Activated naive CD8-positive, alpha-beta T cell treated with anti-CD3 and anti-CD28 coated beads for 36 hours (primary cell): Measurements from ENCODE around the gene GGTLC2. TPM values are rescaled to one million over a fixed set of nuclear protein-coding genes. Genes with fewer than 3 reads are reported as not detected.
"Not testable (repeated sequence)": the region's sequence is repeated elsewhere in the genome, so short reads cannot be mapped to it uniquely, and the experiment has no call there.

Experiments used
- DNase-seq: peaks from one replicate; pipeline ENCODE4 v3.0.0; 2021
- H3K27ac Mint-ChIP-seq: one replicate; pipeline ENCODE4 v1.8.0; 2022; ENCODE audit warnings: mild to moderate bottlenecking, moderate library complexity, mixed read lengths
- H3K27me3 Mint-ChIP-seq: one replicate; pipeline ENCODE4 v1.8.0; 2022; ENCODE audit warnings: mild to moderate bottlenecking, mixed read lengths
- H3K36me3 Mint-ChIP-seq: one replicate; pipeline ENCODE4 v1.8.0; 2021; ENCODE audit warnings: mild to moderate bottlenecking, mixed read lengths
- H3K4me1 Mint-ChIP-seq: one replicate; pipeline ENCODE4 v1.8.0; 2021; ENCODE audit warnings: mixed read lengths
- H3K4me3 Mint-ChIP-seq: one replicate; pipeline ENCODE4 v1.8.0; 2022; ENCODE audit warnings: mild to moderate bottlenecking, moderate library complexity, mixed read lengths
- H3K9me3 Mint-ChIP-seq: one replicate; pipeline ENCODE4 v1.8.0; 2022; ENCODE audit warnings: mixed read lengths
- total RNA-seq, 2 experiments: library from RNA; stranded (reverse); gene quantifications; one replicate each; pipeline ENCODE4 v1.2.3, GENCODE V29; 2021

Gene GGTLC2
- total RNA-seq, 2 experiments from 2014 or later, result not detected

DNA sequence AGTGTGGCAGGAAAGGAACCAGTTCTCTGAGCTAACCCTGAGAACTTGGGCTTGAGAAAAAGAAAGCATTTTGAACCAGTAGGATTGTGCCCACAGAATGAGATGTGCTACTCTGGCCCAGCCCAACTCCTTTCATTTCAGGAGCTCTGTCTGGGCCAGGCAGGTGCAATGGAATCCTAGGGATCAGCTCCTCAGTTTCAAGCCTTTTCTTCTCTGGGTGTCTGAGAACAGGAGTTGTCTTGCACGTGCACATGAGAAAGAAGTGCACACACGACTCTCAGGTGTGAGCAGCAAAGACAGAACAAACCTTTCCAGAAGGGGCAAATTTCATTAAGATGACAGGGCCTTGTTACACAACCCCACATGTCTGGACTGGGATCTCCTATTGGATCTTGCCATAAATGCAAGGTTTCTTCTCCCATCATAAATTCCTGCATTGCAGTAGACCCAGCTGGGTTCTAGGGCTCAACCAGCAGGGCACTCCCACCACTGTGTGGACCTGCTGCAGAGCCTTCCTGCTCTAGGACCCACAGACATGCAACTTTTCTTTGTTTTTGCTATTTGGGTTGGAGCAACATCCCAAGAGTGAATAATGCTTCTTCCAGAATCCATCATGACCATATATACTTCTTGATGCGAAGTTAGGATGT is 24.5 kb upstream of the GGTLC2 start:
- Mint-ChIP-seq H3K4me3 (no peak overlapping the region), H3K9me3 (peaks cover 3% of the 10 kb centered on the region), H3K4me1 (peaks cover 11% of the 10 kb centered on the region), H3K27me3 (peaks cover 8% of the 10 kb centered on the region), H3K36me3 (no peaks in the 10 kb centered on the region), H3K27ac (no peak overlapping the region)
- no peak for DNase-seq

DNA sequence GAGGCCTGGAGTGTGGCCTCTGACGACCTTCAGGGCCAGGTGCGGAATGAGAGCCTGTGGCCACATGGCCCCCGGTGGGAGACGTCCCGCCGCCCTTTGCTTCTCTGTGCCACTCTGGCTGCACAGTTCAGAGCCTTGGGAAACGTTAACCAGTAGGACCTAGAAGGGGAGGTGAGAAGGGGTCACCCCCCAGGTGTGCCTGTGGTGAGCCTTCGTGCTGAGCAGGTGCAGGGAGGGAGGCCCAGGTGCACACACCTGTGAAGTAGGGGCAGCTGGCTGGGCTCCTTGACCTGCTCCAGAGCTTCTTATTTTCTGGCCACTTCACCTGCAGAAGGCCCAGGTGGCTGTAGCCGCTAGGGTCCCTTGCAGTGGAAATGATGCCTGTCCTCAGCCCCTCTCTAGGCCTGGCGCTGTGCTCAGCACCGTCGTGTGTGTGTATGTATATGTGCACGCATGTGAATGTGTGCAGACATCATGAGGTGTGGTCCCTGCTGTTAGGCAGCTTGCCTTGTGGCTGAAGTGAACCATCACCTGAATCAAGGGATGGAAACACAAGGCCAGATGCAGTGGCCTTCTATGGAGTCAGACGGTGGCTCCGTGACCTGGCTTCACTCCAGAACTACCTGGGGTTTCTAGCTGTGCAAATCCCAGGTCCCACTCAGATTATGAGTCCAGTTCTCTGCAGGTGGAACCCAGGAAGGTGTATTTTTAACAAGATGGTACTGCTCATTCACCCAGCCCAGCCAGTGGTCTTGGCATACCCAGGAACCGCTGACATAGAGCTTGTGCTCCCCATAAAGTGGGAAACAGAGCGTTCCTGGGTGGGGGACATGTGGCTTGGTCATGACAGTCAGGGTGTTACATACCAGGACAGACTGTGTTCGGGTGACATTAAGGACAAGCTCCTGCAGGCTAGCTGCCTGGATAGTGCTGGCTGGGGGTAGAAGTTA is 15.6 kb upstream of the GGTLC2 start:
- not testable (repeated sequence) for H3K4me1 Mint-ChIP-seq, DNase-seq, H3K4me3 Mint-ChIP-seq, H3K9me3 Mint-ChIP-seq, H3K36me3 Mint-ChIP-seq, H3K27ac Mint-ChIP-seq, H3K27me3 Mint-ChIP-seq

DNA sequence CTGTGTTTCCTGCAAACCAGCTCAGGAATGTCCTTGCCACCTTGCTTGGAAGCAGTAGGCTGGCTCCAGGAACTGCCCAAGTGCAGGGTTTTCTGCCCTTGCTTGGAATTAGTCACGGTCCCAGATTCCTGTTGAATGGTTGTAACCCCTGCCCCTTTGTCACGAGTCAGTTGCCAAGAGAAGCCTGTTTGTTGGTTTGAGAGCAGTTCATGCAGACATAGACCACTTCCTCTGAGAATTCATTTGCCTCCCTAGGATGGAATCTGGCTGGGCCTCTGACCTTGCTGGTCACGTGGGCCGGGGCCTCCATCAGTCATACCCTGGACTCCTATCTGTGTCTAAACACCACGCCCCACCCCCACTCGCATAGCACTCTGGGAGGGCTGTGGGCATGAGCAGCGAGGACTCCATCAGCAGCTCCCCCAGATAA is 13.2 kb upstream of the GGTLC2 start:
- H3K4me3 Mint-ChIP-seq, H3K4me1 Mint-ChIP-seq, H3K36me3 Mint-ChIP-seq, DNase-seq, H3K27me3 Mint-ChIP-seq, H3K9me3 Mint-ChIP-seq, H3K27ac Mint-ChIP-seq: not testable (repeated sequence)

DNA sequence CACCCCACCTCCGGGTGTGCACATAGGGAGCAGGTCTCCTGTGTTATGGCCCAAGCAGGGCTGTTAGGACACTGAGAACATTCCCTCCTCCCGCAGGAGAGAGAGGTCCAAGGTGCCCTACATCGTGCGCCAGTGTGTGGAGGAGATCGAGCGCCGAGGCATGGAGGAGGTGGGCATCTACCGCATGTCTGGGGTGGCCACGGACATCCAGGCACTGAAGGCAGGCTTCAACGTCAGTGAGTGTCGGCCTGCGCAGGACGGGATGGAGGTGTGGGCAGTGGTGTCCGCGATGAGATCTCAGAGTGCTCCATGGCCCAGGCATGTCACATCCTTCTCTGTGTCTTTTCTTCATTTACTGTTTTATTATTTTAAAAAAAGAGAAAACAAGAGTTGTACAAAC is 12.2 kb upstream of the GGTLC2 start:
- not testable (repeated sequence) for H3K9me3 Mint-ChIP-seq, H3K4me1 Mint-ChIP-seq, H3K36me3 Mint-ChIP-seq, DNase-seq, H3K4me3 Mint-ChIP-seq, H3K27me3 Mint-ChIP-seq, H3K27ac Mint-ChIP-seq

DNA sequence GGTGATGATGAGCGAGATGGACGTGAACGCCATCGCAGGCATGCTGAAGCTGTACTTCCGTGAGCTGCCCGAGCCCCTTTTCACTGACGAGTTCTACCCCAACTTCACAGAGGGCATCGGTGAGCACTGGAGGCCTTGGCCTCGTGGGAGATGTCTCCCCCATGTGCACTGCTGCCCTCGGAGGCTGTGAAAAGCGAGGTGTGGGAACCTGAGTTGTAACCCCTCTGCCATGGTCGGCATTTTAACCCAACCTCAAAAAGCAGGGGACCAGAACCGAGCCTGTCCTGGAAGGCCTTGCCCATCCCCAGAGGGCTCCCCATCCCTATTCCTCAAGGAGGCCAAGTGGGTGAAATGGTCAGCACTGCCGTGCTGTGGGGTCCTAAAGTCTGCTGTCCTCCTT is 10.9 kb upstream of the GGTLC2 start:
- not testable (repeated sequence) for DNase-seq, H3K4me3 Mint-ChIP-seq, H3K27ac Mint-ChIP-seq, H3K4me1 Mint-ChIP-seq, H3K27me3 Mint-ChIP-seq, H3K9me3 Mint-ChIP-seq, H3K36me3 Mint-ChIP-seq

DNA sequence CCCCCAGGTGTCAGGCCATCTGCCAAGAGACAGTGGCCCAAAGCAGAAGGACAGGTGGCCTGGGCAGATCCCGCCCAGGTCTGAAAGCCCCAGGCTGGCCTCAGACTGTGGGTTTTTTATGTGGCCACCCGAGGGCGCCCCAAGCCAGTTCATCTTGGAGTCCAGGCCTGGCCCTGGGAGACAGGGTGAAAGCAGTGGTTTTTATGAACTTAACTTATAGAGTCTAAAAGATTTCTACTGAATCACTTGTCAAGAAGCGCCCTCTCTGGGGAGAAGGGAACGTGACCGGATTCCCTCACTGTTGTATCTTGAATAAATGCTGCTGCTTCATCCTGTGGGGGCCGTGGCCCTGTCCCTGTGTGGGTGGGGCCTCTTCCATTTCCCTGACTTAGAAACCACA is 8.2 kb upstream of the GGTLC2 start:
- not testable (repeated sequence) for H3K27ac Mint-ChIP-seq, H3K4me3 Mint-ChIP-seq, H3K36me3 Mint-ChIP-seq, H3K9me3 Mint-ChIP-seq, H3K27me3 Mint-ChIP-seq, H3K4me1 Mint-ChIP-seq
- DNase-seq, result peak; percentile 38

DNA sequence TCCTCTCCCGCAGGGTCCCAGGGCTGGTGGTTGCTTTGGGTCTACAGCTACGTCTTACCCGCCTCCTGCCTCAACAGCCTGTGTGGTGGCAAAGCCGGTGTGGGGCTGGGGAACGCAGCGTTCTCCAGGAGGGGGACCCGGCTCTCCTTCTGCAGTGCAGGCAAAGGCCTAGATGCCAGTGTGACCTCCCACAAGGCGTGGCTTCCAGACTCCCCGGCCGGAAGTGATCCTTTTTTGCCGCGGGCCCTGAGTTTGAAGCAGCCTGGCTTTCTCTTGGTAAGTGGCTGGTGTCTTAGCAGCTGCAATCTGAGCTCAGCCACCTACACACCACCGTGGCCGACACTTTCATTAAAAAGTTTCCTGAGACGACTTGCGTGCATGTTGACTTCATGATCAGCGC is 6.1 kb upstream of the GGTLC2 start:
- H3K9me3 Mint-ChIP-seq, H3K27ac Mint-ChIP-seq, H3K36me3 Mint-ChIP-seq, H3K4me3 Mint-ChIP-seq, H3K27me3 Mint-ChIP-seq, H3K4me1 Mint-ChIP-seq, DNase-seq: not testable (repeated sequence)

DNA sequence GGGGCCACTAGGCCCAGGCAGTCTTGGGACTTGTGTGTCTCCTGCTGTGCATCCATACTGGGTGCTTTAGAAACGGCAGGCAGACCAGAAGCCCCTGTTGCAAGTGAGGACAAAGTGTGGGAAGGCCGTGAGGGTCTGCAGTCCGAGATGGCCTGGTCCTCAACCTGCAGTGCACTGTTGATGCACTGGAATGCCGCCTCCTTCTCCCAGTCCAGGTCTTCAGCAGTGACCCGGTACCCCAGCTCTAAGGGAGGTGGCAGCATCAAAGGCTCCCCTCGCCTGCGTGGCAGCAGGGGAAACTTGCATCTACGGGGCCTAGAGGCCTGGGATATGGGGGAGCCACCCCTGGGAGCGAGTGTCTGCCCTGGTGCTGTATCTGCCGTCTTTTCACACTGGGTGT is 2.2 kb upstream of the GGTLC2 start:
- H3K4me1 Mint-ChIP-seq, H3K9me3 Mint-ChIP-seq, H3K36me3 Mint-ChIP-seq, DNase-seq, H3K4me3 Mint-ChIP-seq, H3K27ac Mint-ChIP-seq, H3K27me3 Mint-ChIP-seq: not testable (repeated sequence)

DNA sequence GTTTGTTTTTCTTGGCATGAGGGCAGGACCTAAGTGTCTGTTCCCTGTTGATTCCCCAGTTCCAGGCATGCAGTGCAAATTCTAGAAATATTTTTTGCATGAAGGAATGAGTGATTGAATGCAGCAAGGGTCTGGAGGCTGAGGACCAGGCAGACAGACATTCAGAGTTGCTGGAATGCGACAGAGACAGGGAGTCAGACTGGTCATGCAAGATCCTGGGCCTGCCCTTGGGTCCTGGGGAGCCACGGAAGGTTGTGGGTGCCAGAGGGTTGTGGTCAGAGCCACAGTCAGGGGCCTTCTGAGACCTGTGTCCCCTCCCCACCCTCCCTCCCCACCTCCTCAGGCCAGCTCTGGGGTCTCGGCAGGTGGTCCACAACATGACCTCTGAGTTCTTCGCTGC is 1.6 kb downstream of the GGTLC2 start:
- not testable (repeated sequence) for H3K27me3 Mint-ChIP-seq, H3K36me3 Mint-ChIP-seq, H3K27ac Mint-ChIP-seq

DNA sequence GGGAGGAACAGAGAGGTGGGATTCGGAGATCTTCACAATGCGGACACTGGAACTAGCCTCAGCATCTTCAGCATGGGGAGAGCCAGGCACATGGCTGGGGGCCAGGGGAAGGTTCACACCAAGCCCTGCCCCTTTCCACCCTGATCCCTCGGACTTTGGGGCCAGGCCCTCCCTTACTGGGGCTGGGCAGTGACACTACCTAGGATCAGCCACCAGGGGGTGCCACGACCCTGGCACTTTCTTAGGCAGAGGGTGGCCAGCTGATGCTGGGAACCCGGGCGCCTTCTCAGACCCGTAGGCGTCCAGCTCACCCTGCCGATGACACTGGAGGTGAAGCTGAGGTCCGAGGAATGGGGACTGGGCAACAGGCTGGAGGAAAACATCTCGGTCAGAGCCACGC is 3.5 kb downstream of the GGTLC2 start:
- H3K36me3 Mint-ChIP-seq, H3K4me3 Mint-ChIP-seq, DNase-seq, H3K27me3 Mint-ChIP-seq, H3K9me3 Mint-ChIP-seq, H3K27ac Mint-ChIP-seq, H3K4me1 Mint-ChIP-seq: not testable (repeated sequence)

More for the DNA sequence above, 1.6 kb downstream of the GGTLC2 start:
- H3K4me3 Mint-ChIP-seq, H3K9me3 Mint-ChIP-seq, H3K4me1 Mint-ChIP-seq, DNase-seq: not testable (repeated sequence)

DNA sequence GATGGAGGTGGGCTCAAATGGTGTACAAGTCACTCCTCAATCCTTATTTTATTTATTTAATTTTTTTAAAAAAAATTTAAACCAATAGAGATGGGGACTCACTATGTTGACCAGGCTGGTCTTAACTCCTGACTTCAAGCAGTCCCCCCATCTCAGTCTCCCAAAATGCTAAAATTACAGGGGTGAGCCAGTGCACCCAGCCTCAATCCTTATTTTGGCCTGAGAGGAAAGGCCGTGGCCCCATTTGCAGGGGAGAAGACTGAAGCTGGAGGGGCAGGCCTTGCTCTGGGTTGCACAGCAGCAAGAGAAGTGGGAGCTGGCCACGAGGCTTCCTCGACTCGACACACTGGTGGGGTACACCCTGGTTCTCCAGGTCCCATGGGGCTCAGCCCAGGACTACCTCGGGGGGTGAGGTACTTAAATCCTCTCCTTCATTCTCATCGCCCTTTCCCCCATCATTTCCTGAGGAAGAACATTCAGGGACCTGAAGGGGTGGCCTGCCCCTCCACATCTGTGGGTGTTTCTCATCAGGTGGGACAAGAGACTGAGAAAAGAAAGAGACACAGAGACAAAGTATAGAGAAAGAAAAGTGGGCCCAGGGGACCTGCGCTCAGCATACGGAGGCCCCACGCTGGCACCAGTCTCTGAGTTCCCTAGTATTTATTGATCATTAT is 4.6 kb downstream of the GGTLC2 start:
- H3K4me3 Mint-ChIP-seq, result not testable (repeated sequence)

DNA sequence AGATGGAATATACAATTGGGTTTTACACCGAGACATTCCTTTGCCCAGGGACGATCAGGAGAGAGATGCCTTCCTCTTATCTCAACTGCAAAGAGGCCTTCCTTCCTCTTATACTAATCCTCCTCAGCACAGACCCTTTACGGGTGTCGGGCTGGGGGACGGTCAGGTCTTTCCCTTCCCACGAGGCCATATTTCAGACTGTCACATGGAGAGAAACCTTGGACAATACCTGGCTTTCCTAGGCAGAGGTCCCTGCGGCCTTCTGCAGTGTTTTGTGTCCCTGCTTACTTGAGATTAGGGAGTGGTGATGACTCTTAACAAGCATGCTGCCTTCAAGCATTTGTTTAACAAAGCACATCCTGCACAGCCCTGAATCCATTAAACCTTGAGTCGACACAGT is 5.3 kb downstream of the GGTLC2 start:
- H3K27me3 Mint-ChIP-seq, H3K36me3 Mint-ChIP-seq, DNase-seq, H3K9me3 Mint-ChIP-seq, H3K4me3 Mint-ChIP-seq, H3K4me1 Mint-ChIP-seq, H3K27ac Mint-ChIP-seq: not testable (repeated sequence)

More for the DNA sequence above, 4.6 kb downstream of the GGTLC2 start:
- not testable (repeated sequence) for H3K4me1 Mint-ChIP-seq, H3K27ac Mint-ChIP-seq, H3K27me3 Mint-ChIP-seq, H3K36me3 Mint-ChIP-seq, DNase-seq, H3K9me3 Mint-ChIP-seq

DNA sequence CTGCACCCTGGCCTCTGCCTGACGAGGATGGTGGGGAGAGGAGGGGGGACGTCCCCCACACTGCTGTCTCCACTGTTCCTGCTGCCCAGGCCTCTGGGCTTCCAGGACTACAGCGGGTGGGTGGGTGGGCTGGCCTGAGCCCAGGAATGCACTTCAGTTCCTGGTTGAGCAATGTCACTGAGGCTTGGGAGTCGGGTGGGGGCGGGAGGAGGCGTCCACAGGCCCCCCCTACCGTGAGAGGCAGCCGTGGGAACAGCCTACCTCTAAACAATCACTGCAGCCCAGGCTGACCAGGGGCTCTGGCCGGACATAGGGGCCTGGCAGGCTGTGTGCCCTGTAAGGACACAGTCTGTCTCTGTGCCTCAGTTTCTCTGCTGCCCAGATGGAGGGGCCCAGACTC is 6.0 kb downstream of the GGTLC2 start:
- H3K4me3 Mint-ChIP-seq, H3K36me3 Mint-ChIP-seq, H3K27me3 Mint-ChIP-seq, H3K9me3 Mint-ChIP-seq, H3K4me1 Mint-ChIP-seq, DNase-seq, H3K27ac Mint-ChIP-seq: not testable (repeated sequence)

DNA sequence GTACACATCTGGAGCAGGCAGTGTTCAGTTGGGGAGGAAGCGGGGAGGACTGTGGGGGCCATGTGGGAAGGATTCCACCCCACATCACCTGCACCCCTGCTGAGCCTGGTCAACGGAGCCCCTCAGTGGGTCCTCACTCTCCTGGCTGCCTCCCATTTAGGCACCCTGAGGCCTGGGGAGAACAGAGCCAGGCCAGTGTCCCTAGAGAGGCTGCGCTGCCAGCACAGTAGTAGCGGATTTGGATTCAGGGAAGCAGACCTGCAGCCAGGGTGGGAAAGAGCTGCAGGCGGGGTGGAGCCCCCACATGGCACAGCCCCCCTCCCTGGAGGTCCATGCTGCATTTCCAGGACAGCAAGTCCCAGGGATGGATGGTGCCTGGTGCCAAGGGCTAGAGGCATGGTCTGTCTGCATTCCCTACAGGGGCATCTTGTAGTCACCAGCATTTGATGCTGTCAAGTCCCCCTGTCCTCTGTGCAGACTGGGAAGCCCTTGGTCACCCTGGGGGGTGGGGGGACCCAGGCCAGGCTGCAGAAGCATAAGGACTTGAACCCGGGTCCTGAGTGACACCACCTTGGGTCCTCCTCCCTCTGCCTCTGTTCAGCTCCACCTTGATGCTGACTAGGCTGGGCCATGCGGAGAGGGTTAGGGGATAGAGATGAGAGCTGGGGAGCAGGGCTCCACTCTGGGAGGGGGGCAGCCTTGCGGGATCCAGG is 6.5 kb downstream of the GGTLC2 start:
- not testable (repeated sequence) for DNase-seq, H3K4me3 Mint-ChIP-seq, H3K36me3 Mint-ChIP-seq, H3K27ac Mint-ChIP-seq, H3K27me3 Mint-ChIP-seq, H3K4me1 Mint-ChIP-seq, H3K9me3 Mint-ChIP-seq

DNA sequence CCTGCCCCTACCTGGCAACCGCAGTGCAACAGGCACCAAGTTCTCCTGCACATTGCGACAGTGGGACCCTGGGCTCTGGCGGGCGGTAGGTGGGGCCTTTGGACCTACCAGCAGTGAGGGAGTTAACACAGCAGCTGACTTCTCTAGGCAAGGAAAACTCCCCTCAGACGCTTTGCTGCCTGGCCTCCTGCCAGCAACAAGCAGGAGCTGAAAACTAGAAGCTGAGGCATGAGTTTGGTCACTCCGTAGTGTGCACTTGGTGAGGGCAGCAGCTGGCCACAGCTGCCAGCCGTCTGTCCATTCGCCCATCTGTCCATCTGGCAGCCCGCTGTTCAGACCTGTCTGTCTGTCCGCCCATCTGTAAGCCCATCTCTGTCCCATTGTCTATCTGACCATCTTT is 7.2 kb downstream of the GGTLC2 start:
- H3K27ac Mint-ChIP-seq, H3K4me3 Mint-ChIP-seq, H3K27me3 Mint-ChIP-seq, H3K9me3 Mint-ChIP-seq, DNase-seq, H3K36me3 Mint-ChIP-seq, H3K4me1 Mint-ChIP-seq: not testable (repeated sequence)
